Central memory CD8-positive, alpha-beta T cell (primary cell): ENCODE data around the gene ZBTB25.

ENCODE experiments used
- ATAC-seq: fragments of 150-1000 bp; cut with Tn5 transposase; replicated peaks from 2 replicates; pipeline ENCODE4 v1.10.0; 2022; ENCODE audit warnings: mild to moderate bottlenecking, moderate FRiP score, moderate number of reproducible peaks; ENCODE audit not compliant: poor library complexity, severe bottlenecking; ENCODE audit errors: extremely low read depth
- DNase-seq, 2 donors: peaks; one replicate each; pipeline ENCODE4 v3.0.0; 2021; ENCODE audit warnings: low spot score in 2 of 2
- H3K27ac Mint-ChIP-seq: one replicate; pipeline ENCODE4 v1.8.0; 2022; ENCODE audit warnings: low read depth, mild to moderate bottlenecking, moderate library complexity, mixed read lengths
- H3K27me3 Mint-ChIP-seq: one replicate; pipeline ENCODE4 v1.8.0; 2022; ENCODE audit warnings: mixed read lengths
- H3K36me3 Mint-ChIP-seq: one replicate; pipeline ENCODE4 v1.8.0; 2022; ENCODE audit warnings: mild to moderate bottlenecking, moderate library complexity, mixed read lengths; ENCODE audit not compliant: insufficient read depth
- H3K4me1 Mint-ChIP-seq: one replicate; pipeline ENCODE4 v1.8.0; 2022; ENCODE audit warnings: mixed read lengths
- H3K4me3 Mint-ChIP-seq: one replicate; pipeline ENCODE4 v1.8.0; 2022; ENCODE audit warnings: mild to moderate bottlenecking, moderate library complexity, mixed read lengths
- H3K9me3 Mint-ChIP-seq: one replicate; pipeline ENCODE4 v1.8.0; 2022; ENCODE audit warnings: mixed read lengths

ZBTB25 gene

GRCh38 chr14:64412237-64412636 lies 91.4 kb downstream of the ZBTB25 start:
- no peak overlapping the region for H3K27ac Mint-ChIP-seq
- H3K27me3 Mint-ChIP-seq, result no peaks in the 10 kb centered on the region
- H3K4me3 Mint-ChIP-seq, result no peak overlapping the region
- DNase-seq, result no peak
- H3K36me3 Mint-ChIP-seq, result peaks cover 21% of the 10 kb centered on the region
- no peak for ATAC-seq
- H3K4me1 Mint-ChIP-seq, result no peaks in the 10 kb centered on the region
- H3K9me3 Mint-ChIP-seq, result no peaks in the 10 kb centered on the region

DNA sequence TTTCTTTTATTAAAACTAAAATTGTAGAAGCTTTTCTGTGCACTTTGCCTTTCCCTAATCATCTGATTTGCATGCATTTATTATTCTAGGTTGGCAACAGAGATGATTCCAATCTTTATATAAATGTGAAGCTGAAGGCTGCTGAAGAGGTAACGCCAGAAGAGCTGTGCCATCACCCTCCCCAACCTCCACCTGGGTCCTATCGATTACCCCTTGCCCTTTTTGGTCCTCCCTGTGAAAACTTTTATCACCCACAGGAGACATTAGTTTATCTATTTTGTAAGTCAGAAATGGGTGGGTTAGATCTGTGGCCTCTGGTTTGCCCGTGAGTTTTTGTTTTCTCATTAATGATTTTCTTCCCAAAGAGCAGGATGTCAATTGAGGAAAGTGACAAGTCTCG lies 92.6 kb downstream of the ZBTB25 start:
- Mint-ChIP-seq H3K36me3 (peaks cover 20% of the 10 kb centered on the region), H3K4me3 (no peak overlapping the region), H3K27me3 (no peaks in the 10 kb centered on the region), H3K4me1 (no peaks in the 10 kb centered on the region), H3K9me3 (no peaks in the 10 kb centered on the region), H3K27ac (no peak overlapping the region)
- ATAC-seq (no peak), DNase-seq (no peak)

- no peaks in the 10 kb centered on the region for H3K27me3 Mint-ChIP-seq
- H3K36me3 Mint-ChIP-seq, result peaks cover 13% of the 10 kb centered on the region
- no peak overlapping the region for H3K27ac Mint-ChIP-seq
- H3K4me3 Mint-ChIP-seq, result no peak overlapping the region
- DNase-seq, result no peak
- no peak for ATAC-seq
- no peaks in the 10 kb centered on the region for H3K4me1 Mint-ChIP-seq
- H3K9me3 Mint-ChIP-seq, result no peaks in the 10 kb centered on the region
Measured at GRCh38 chr14:64410084-64410774, 93.4 kb downstream of the ZBTB25 start.

GRCh38 chr14:64409126-64409920 lies 94.3 kb downstream of the ZBTB25 start:
- no peaks in the 10 kb centered on the region for H3K9me3 Mint-ChIP-seq

GRCh38 chr14:64407329-64407728 lies 96.3 kb downstream of the ZBTB25 start:
- Mint-ChIP-seq H3K4me3 (no peak overlapping the region), H3K4me1 (no peaks in the 10 kb centered on the region), H3K27me3 (no peaks in the 10 kb centered on the region), H3K9me3 (no peaks in the 10 kb centered on the region), H3K36me3 (peaks cover 14% of the 10 kb centered on the region), H3K27ac (no peak overlapping the region)
- ATAC-seq (no peak), DNase-seq (no peak)

More at GRCh38 chr14:64409126-64409920, 94.3 kb downstream of the ZBTB25 start:
- peaks cover 10% of the 10 kb centered on the region for H3K36me3 Mint-ChIP-seq
- DNase-seq (no peak), ATAC-seq (no peak)
- no peak overlapping the region for H3K4me3 Mint-ChIP-seq
- no peaks in the 10 kb centered on the region for H3K27me3 Mint-ChIP-seq
- H3K27ac Mint-ChIP-seq, result no peak overlapping the region
- H3K4me1 Mint-ChIP-seq, result no peaks in the 10 kb centered on the region

GRCh38 chr14:64405295-64405694 lies 98.3 kb downstream of the ZBTB25 start:
- Mint-ChIP-seq H3K4me1 (no peaks in the 10 kb centered on the region), H3K4me3 (no peak overlapping the region), H3K36me3 (peaks cover 9% of the 10 kb centered on the region), H3K27ac (no peak overlapping the region), H3K9me3 (no peaks in the 10 kb centered on the region), H3K27me3 (no peaks in the 10 kb centered on the region)
- ATAC-seq, result no peak
- no peak for DNase-seq

- no peaks in the 10 kb centered on the region for H3K4me1 Mint-ChIP-seq
- H3K36me3 Mint-ChIP-seq, result peaks cover 9% of the 10 kb centered on the region
- no peaks in the 10 kb centered on the region for H3K27me3 Mint-ChIP-seq
- no peak overlapping the region for H3K4me3 Mint-ChIP-seq
- H3K27ac Mint-ChIP-seq, result no peak overlapping the region
- H3K9me3 Mint-ChIP-seq, result no peaks in the 10 kb centered on the region
- DNase-seq, result no peak
- ATAC-seq, result no peak
Measured at GRCh38 chr14:64401949-64402348, 101.7 kb downstream of the ZBTB25 start.

DNA sequence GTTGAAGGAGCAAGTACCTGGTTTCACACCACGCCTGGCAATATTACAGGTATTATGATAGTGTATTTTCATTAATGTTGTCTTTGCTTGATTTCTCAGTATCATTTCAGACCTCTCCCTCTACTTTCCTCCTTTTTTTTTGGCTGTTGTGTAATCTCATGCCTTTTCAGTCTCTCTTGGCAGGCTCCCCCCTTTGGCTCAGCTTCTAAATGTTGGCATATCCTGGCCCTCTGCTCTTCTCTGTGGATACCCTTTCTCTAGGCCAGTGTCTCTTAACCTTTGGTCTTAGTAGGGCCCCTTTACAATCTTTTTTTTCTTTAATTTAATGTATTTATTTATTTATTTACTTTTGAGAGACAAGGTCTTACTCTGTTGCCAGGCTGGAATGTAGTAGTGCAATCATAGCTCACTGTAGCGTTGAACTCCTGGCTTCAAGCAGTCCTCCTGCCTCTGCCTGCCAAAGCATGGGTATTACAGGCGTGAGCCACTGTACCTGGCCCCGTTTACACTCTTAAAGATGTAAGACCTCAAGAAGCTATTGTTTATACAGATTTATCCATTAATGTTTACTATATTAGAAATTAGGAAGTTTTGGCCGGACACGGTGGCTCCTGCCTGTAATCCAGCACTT lies 102.7 kb downstream of the ZBTB25 start:
- Mint-ChIP-seq H3K4me3 (no peak overlapping the region), H3K36me3 (peaks cover 7% of the 10 kb centered on the region), H3K9me3 (no peaks in the 10 kb centered on the region), H3K4me1 (no peaks in the 10 kb centered on the region), H3K27me3 (no peaks in the 10 kb centered on the region), H3K27ac (no peak overlapping the region)
- DNase-seq (no peak), ATAC-seq (no peak)
